ENCODE measurements around the gene ESYT3. TPM values are rescaled to one million over a fixed set of nuclear protein-coding genes. Genes with fewer than 3 reads are reported as not detected.

The ESYT3 gene
- total RNA-seq, 3 donors from 2014 or later, result 0.32 to 4.2 (median 2.3) TPM

DNA sequence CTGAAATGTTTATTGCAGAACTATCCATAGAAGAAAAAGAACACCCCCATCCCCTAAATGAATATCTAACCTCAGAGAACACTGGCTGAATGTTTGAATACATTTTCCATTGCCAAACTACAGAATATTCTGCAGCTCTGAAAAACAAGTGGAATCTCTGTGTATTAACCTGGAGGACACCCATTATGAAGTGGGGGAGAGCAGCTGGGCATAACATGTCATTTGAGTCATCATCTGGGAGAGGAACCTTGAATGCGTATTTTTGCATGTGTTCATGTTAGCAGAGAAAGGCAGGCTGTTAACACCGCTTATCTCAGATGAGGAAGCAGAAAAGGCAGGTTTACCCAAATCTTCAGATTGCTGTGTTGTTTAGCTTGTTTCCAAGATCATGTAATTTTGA lies 31.5 kb downstream of the ESYT3 start:
- H3K36me3 ChIP-seq, result no peaks in the 10 kb centered on the region
- TF ChIP-seq, protein P1, sequence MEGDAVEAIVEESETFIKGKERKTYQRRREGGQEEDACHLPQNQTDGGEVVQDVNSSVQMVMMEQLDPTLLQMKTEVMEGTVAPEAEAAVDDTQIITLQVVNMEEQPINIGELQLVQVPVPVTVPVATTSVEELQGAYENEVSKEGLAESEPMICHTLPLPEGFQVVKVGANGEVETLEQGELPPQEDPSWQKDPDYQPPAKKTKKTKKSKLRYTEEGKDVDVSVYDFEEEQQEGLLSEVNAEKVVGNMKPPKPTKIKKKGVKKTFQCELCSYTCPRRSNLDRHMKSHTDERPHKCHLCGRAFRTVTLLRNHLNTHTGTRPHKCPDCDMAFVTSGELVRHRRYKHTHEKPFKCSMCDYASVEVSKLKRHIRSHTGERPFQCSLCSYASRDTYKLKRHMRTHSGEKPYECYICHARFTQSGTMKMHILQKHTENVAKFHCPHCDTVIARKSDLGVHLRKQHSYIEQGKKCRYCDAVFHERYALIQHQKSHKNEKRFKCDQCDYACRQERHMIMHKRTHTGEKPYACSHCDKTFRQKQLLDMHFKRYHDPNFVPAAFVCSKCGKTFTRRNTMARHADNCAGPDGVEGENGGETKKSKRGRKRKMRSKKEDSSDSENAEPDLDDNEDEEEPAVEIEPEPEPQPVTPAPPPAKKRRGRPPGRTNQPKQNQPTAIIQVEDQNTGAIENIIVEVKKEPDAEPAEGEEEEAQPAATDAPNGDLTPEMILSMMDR (IDR thresholded peaks at IDR 0.05), result no peak
- TF ChIP-seq POLR2AphosphoS5 (IDR thresholded peaks at IDR 0.05) (no peak), POLR2A (IDR thresholded peaks at IDR 0.05) (no peak)
- no peak for DNase-seq (ENCODE audit: low spot score in 2 of 2)

DNA sequence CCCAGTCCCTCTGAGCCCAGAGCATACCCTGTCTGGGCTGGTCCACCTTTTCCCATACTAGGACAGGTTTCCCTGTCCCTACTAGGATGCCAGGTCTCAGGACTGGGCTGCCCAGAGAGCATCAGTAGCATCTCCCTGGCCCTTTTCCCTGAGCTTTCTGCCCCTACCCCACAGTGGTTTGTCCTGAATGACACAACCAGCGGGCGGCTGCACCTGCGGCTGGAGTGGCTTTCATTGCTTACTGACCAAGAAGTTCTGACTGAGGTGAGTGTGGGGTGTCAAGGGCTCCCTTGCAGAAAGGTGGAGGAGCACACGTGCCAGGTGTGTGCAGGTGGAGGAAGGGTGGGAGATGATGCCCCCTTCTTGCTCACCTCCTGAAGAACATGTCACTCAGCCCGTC lies 33.5 kb downstream of the ESYT3 start:
- DNase-seq (ENCODE audit: low spot score in 2 of 2), result no peak
- intact Hi-C loops (cut with DNase I; ENCODE audit: low total_unique reads), result no loop called here
- no peak for TF ChIP-seq POLR2AphosphoS5 (IDR thresholded peaks at IDR 0.05)
- TF ChIP-seq, protein P1 (IDR thresholded peaks at IDR 0.05), result no peak
- no peak for TF ChIP-seq POLR2A (IDR thresholded peaks at IDR 0.05)
- no peak overlapping the region for H3K27ac ChIP-seq
- H3K4me3 ChIP-seq, result no peak overlapping the region
- H3K27me3 ChIP-seq, result no peaks in the 10 kb centered on the region
- H3K36me3 ChIP-seq, result no peaks in the 10 kb centered on the region
- H3K4me1 ChIP-seq, result no peaks in the 10 kb centered on the region
- H3K9me3 ChIP-seq, result no peaks in the 10 kb centered on the region

More for the DNA sequence above, 31.5 kb downstream of the ESYT3 start:
- Histone ChIP-seq H3K4me3 (no peak overlapping the region), H3K9me3 (no peaks in the 10 kb centered on the region), H3K27ac (no peak overlapping the region), H3K27me3 (no peaks in the 10 kb centered on the region), H3K4me1 (no peaks in the 10 kb centered on the region)
- intact Hi-C loops (cut with DNase I; ENCODE audit: low total_unique reads), result no loop called here

- TF ChIP-seq, protein P1 (IDR thresholded peaks at IDR 0.05), result no peak
- TF ChIP-seq POLR2AphosphoS5 (IDR thresholded peaks at IDR 0.05), result no peak
- no peak for TF ChIP-seq POLR2A (IDR thresholded peaks at IDR 0.05)
- H3K4me3 ChIP-seq, result no peak overlapping the region
- no peaks in the 10 kb centered on the region for H3K9me3 ChIP-seq
- intact Hi-C loops (cut with DNase I; ENCODE audit: low total_unique reads), result no loop called here
- H3K4me1 ChIP-seq, result no peaks in the 10 kb centered on the region
- H3K36me3 ChIP-seq, result no peaks in the 10 kb centered on the region
- DNase-seq (ENCODE audit: low spot score in 2 of 2), result no peak
- H3K27me3 ChIP-seq, result no peaks in the 10 kb centered on the region
- H3K27ac ChIP-seq, result no peak overlapping the region
Observed at GRCh38 chr3:138468451-138468850, 34.0 kb downstream of the ESYT3 start.

DNA sequence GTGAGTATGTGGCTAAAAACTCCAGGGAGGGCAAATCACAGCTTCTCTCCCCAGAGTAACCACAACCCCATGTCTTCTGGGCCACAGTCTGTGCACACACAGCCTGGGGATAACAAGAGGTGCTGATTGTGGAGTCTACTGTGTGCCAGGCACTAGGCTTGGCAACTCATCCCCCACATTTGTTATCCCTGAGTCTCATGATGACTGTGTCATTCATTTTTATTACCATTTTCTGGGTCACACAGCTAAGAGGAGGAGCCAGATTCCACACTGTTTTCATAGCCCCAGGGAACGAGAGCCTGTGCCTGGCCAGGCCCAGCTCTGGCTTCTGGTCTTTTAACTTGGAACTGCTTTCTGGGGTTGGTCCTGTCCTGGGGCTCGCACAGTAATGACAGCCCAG lies 34.5 kb downstream of the ESYT3 start:
- H3K4me3 ChIP-seq, result no peak overlapping the region
- intact Hi-C loops (cut with DNase I; ENCODE audit: low total_unique reads), result no loop called here
- H3K4me1 ChIP-seq, result no peaks in the 10 kb centered on the region
- no peak for TF ChIP-seq POLR2A (IDR thresholded peaks at IDR 0.05)
- TF ChIP-seq POLR2AphosphoS5 (IDR thresholded peaks at IDR 0.05), result no peak
- TF ChIP-seq, protein P1 (IDR thresholded peaks at IDR 0.05), result no peak
- H3K27me3 ChIP-seq, result no peaks in the 10 kb centered on the region
- H3K27ac ChIP-seq, result no peak overlapping the region
- DNase-seq (ENCODE audit: low spot score in 2 of 2), result no peak
- H3K9me3 ChIP-seq, result no peaks in the 10 kb centered on the region
- H3K36me3 ChIP-seq, result no peaks in the 10 kb centered on the region

DNA sequence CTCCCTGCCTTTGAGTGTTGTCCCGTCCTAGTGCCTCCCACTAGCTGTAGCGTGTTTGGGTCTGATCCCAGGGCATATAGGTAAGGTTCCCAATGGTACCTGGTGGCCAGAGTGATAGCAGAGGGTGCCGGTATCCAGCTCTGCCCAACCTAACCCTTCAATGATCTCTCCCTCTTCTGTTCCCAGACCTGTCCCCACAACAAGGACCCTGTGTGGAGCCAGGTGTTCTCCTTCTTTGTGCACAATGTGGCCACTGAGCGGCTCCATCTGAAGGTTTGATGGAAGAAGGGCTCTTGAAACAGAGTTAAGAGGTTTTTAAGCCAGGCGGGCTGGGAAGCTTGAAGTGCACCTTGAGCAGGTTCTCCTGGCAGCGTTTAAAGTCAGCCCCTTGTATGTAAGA lies 35.5 kb downstream of the ESYT3 start:
- Histone ChIP-seq H3K4me1 (no peaks in the 10 kb centered on the region), H3K9me3 (no peaks in the 10 kb centered on the region), H3K27me3 (no peaks in the 10 kb centered on the region), H3K4me3 (no peak overlapping the region), H3K36me3 (no peaks in the 10 kb centered on the region), H3K27ac (no peak overlapping the region)
- DNase-seq (ENCODE audit: low spot score in 2 of 2), result no peak
- TF ChIP-seq POLR2AphosphoS5 (IDR thresholded peaks at IDR 0.05) (no peak), POLR2A (IDR thresholded peaks at IDR 0.05) (no peak)
- TF ChIP-seq, protein P1 (IDR thresholded peaks at IDR 0.05), result no peak
- intact Hi-C loops (cut with DNase I; ENCODE audit: low total_unique reads), result no loop called here

Measured in breast epithelium (tissue), 4 donors.